ENCODE data around the gene CGB7.

The CGB7 gene

DNA sequence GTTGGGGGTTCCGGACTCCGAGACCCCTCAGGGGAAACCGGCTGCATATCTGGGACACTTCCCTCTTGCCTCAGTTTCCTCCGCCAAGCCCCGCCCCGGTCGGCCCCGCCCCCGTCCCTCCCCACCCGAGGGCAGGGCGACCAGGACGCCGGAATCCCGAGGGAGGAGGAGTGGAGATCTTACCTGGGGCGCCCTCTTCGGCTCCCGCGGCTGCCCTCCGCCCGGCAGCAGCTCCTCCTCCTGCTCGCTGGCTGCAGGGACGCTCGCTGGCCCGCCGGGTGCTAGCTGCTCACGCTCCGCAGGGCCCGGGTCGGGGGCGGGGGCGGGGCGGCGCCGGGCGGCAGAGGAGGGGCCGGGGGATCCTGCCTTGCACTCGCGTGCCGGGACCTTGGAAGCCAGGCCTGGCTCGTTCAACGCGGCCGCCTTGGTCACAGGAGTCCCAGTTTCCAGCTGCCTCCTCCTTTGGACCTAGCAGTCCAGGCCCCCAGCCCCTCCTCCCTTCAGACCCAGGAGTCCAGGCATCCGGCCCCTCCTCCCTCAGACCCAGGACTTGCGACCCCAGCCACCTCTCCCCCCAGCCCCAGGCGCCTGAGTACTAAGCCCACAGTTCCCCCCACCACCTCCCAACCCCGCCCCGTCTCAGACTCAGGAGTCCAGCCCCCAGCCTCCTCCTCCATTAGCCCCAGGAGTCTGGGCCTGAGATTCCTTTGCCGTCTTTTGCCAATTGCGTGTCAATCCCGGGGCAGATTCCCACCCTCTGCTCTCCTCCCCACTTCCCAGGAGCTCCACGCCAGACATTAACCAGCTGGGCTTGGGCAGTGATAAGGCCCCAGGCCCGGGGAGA is 7.4 kb upstream of the CGB7 start, which contains the start of gene NTF4:
Gene NTF4 (minus strand): TSS at position 51 of the 844 bp plus-strand sequence. CDS start 2,821 bp downstream, outside the sequence.
- H3K9me3 ChIP-seq (ENCODE audit: insufficient read depth, low read length, severe bottlenecking): no peaks in the 10 kb centered on the region
- no peaks in the 10 kb centered on the region for H3K4me1 ChIP-seq (ENCODE audit: insufficient read depth, low read length)
- H3K79me2 ChIP-seq (ENCODE audit: insufficient read depth, low read length): no peaks in the 10 kb centered on the region
- H4K20me1 ChIP-seq (ENCODE audit: insufficient read depth, low read length): no peaks in the 10 kb centered on the region
- no peak within 1 kb of the TSS for H3K9ac ChIP-seq (ENCODE audit: low read depth, low read length)
- TF ChIP-seq EZH2 (IDR thresholded peaks at IDR 0.05; ENCODE audit: borderline replicate concordance, low read depth, low read length, severe bottlenecking): no peak
- TF ChIP-seq, protein P1, sequence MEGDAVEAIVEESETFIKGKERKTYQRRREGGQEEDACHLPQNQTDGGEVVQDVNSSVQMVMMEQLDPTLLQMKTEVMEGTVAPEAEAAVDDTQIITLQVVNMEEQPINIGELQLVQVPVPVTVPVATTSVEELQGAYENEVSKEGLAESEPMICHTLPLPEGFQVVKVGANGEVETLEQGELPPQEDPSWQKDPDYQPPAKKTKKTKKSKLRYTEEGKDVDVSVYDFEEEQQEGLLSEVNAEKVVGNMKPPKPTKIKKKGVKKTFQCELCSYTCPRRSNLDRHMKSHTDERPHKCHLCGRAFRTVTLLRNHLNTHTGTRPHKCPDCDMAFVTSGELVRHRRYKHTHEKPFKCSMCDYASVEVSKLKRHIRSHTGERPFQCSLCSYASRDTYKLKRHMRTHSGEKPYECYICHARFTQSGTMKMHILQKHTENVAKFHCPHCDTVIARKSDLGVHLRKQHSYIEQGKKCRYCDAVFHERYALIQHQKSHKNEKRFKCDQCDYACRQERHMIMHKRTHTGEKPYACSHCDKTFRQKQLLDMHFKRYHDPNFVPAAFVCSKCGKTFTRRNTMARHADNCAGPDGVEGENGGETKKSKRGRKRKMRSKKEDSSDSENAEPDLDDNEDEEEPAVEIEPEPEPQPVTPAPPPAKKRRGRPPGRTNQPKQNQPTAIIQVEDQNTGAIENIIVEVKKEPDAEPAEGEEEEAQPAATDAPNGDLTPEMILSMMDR (IDR thresholded peaks at IDR 0.05; ENCODE audit: borderline replicate concordance, extremely low read depth, low read length, poor library complexity, severe bottlenecking): no peak
- DNase-seq: no peak
- ATAC-seq (ENCODE audit: insufficient read depth, low read depth): no peak
- no peak within 1 kb of the TSS for H3K27ac ChIP-seq (ENCODE audit: low read length)
- H3K4me2 ChIP-seq (ENCODE audit: insufficient read depth, low read length): no peak within 1 kb of the TSS
- no peaks in the 10 kb centered on the region for H3K36me3 ChIP-seq (ENCODE audit: insufficient read depth, low read length)
- H3K27me3 ChIP-seq (ENCODE audit: insufficient read depth, low read length, poor library complexity): peaks cover 10% of the 10 kb centered on the region
- H3K4me3 ChIP-seq (ENCODE audit: low read depth in 1 of 2, low read length in 2 of 2): no peak within 1 kb of the TSS
- no peak within 1 kb of the TSS for H2AFZ ChIP-seq (ENCODE audit: low read depth, low read length)

DNA sequence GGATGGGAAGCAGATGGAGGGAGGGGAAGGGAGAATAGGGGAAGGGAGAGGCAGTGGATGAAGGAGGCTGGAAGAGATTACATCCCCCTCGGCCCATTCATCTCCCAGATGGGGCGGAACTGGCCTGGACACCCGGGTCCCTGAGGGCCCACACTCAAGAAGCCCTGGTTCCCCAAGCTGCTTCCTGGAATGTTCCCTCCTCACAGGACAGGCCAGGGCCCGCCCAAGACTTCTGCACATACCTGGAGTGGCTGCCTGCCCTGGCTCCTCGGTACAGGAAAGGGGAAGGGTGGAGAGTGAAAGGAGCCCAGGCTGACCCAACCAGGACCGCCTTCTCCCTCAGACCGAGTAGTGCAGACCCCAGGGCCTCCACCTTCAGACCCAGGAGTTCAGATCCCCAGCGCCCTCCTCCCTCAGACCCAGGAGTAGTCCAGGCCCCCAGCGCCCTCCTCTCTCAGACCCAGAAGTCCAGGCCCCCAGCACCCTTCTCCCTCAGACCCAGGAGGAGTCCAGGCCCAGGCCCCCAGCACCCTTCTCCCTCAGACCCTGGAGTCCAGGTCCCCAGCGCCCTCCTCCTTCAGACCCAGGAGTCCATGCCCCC is 6.6 kb upstream of the CGB7 start:
- no peaks in the 10 kb centered on the region for H3K9me3 ChIP-seq (ENCODE audit: insufficient read depth, low read length, severe bottlenecking)
- H3K4me1 ChIP-seq (ENCODE audit: insufficient read depth, low read length): no peaks in the 10 kb centered on the region
- H2AFZ ChIP-seq (ENCODE audit: low read depth, low read length): no peak overlapping the region
- no peaks in the 10 kb centered on the region for H3K79me2 ChIP-seq (ENCODE audit: insufficient read depth, low read length)
- H3K27me3 ChIP-seq (ENCODE audit: insufficient read depth, low read length, poor library complexity): peaks cover 10% of the 10 kb centered on the region
- H3K4me3 ChIP-seq (ENCODE audit: low read depth in 1 of 2, low read length in 2 of 2): no peak overlapping the region
- no peak overlapping the region for H3K9ac ChIP-seq (ENCODE audit: low read depth, low read length)
- no peaks in the 10 kb centered on the region for H3K36me3 ChIP-seq (ENCODE audit: insufficient read depth, low read length)
- TF ChIP-seq, protein P1 (IDR thresholded peaks at IDR 0.05; ENCODE audit: borderline replicate concordance, extremely low read depth, low read length, poor library complexity, severe bottlenecking): no peak
- TF ChIP-seq EZH2 (IDR thresholded peaks at IDR 0.05; ENCODE audit: borderline replicate concordance, low read depth, low read length, severe bottlenecking): no peak
- ATAC-seq (ENCODE audit: insufficient read depth, low read depth) (no peak), DNase-seq (no peak)
- H3K4me2 ChIP-seq (ENCODE audit: insufficient read depth, low read length): no peak overlapping the region
- no peak overlapping the region for H3K27ac ChIP-seq (ENCODE audit: low read length)
- H4K20me1 ChIP-seq (ENCODE audit: insufficient read depth, low read length): no peaks in the 10 kb centered on the region

DNA sequence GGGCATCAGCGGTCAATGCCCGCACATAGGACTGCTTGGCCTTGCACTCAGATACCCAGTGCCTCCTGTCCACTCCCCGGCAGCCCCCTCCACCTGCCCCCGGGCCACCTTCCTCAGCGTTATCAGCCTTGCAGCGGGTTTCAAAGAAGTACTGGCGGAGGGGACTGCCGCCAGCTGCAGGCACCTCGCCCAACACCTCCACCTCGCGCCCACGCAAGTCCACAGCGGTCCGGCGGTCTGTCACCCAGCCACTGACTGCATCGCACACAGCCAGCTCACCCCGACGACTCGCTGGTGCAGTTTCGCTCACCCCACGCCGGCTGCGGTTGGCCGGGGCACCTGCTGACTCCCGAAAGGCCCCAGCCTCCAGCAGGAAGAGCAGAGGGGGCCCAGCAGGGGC is 3.9 kb upstream of the CGB7 start:
- no peak overlapping the region for H3K27ac ChIP-seq (ENCODE audit: low read length)
- TF ChIP-seq, protein P1 (IDR thresholded peaks at IDR 0.05; ENCODE audit: borderline replicate concordance, extremely low read depth, low read length, poor library complexity, severe bottlenecking): no peak
- TF ChIP-seq EZH2 (IDR thresholded peaks at IDR 0.05; ENCODE audit: borderline replicate concordance, low read depth, low read length, severe bottlenecking): no peak
- no peaks in the 10 kb centered on the region for H3K9me3 ChIP-seq (ENCODE audit: insufficient read depth, low read length, severe bottlenecking)
- H3K9ac ChIP-seq (ENCODE audit: low read depth, low read length): no peak overlapping the region
- no peak for DNase-seq
- no peaks in the 10 kb centered on the region for H4K20me1 ChIP-seq (ENCODE audit: insufficient read depth, low read length)
- H3K4me1 ChIP-seq (ENCODE audit: insufficient read depth, low read length): no peaks in the 10 kb centered on the region
- peaks cover 10% of the 10 kb centered on the region for H3K27me3 ChIP-seq (ENCODE audit: insufficient read depth, low read length, poor library complexity)
- H3K36me3 ChIP-seq (ENCODE audit: insufficient read depth, low read length): no peaks in the 10 kb centered on the region
- H3K79me2 ChIP-seq (ENCODE audit: insufficient read depth, low read length): no peaks in the 10 kb centered on the region
- no peak for ATAC-seq (ENCODE audit: insufficient read depth, low read depth)
- H3K4me3 ChIP-seq (ENCODE audit: low read depth in 1 of 2, low read length in 2 of 2): no peak overlapping the region
- no peak overlapping the region for H3K4me2 ChIP-seq (ENCODE audit: insufficient read depth, low read length)
- H2AFZ ChIP-seq (ENCODE audit: low read depth, low read length): no peak overlapping the region
